D721Med (cell line): ENCODE measurements around the gene MED31.

ENCODE experiments used
- DNase-seq: peaks from one replicate; pipeline ENCODE4 v3.0.0; 2011; ENCODE audit warnings: low spot score; ENCODE audit not compliant: insufficient read length
- FAIRE-seq: peaks from 2 replicates; lab custom pipeline; 2011; peaks lifted over from hg19 to GRCh38; lab: Jason Lieb, UNC
- CTCF ChIP-seq: IDR thresholded peaks from 2 replicates; pipeline ENCODE4 v1.5.1; 2012; ENCODE audit warnings: mild to moderate bottlenecking, control low read depth; ENCODE audit not compliant: insufficient read depth; ENCODE audit errors: missing control alignments

The MED31 gene

DNA sequence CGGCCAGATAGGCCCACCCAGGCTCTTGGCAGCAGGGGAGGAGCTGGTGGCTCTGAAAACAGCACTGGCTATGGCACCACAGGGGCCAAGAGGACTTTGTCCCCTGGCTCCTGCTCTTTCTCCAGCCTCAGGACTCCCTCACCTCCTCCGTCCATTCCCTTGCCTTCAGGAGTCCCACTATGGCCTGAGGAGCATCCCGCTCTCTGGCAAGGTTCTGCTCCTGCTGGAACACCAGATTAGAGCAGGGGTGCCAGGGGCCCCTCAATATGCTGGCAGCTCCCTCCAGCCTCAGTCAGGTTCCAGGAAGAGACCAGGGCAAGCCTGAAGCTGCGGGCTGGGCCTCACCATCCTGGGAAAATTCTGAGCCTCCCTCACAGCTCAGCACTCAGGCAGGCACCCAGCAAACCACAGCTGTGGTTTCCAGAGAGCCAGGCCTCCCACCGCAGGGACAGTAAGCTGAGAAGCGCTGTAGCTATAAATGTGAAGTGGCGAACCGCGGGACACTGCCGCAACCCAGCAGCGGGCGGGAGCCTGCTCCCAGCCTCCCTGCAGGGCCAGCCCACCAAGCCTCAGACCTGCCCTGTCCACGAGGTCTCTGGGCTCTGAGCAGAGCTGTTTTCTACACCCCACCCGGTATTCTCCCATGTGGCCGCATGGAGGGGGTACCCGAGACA is 25.9 kb upstream of the MED31 start:
- DNase-seq (no peak), FAIRE-seq (no peak)
- no peak for TF ChIP-seq CTCF

- FAIRE-seq (no peak), DNase-seq (no peak)
- TF ChIP-seq CTCF: no peak
Measured at GRCh38 chr17:6676802-6677157, 25.4 kb upstream of the MED31 start.

DNA sequence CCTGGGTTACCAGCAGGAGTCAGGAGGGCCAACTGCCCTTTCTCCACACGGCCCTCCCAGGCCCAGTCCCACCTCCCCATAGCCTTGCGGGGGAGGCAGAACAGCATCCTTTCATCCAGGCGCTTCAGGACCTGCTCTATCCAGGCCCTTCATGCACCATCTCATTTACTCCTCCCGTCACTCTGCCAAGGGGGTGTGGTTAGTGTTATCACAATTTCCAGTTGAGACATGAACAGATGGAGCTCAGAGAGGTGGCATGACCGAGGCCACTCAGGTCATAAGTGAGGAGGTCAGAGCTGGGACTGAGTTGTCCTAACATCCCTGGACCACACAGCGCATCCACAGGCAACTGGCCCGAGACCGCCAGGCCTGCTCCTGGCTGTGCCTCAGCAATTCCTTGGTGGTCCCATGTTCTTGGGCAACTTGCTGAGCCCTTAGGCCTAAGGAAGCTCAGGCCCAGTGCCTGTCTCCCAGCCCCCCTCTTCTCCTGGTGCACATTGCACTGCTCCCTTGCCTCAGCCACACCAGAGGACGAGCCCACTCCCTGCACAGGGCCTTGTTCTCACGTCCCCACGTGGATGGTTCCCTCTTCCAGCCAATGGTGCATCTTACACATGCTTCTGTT is 23.9 kb upstream of the MED31 start:
- FAIRE-seq (no peak), DNase-seq (no peak)
- TF ChIP-seq CTCF: no peak

DNA sequence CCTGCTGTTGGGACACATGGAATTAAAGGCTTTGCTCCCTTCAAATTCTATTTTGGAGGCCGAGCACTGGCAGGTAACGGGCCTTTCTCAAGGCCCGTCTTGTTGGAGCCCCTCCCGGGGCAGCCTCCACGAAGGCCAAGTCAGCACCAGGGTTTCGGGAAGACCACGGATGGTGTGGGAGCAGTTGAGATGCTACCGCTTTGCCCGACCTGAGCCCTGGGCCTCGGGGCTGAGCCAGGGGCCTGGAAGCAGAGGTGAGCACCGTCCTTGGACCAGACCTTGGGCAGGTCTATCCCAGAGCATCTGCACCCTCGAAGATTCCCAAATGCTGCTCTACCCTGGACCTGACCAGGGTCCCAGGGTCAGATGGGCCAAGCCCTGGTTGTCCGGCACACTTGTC is 23.2 kb upstream of the MED31 start:
- TF ChIP-seq CTCF: no peak
- no peak for DNase-seq
- FAIRE-seq: no peak

- no peak for DNase-seq
- TF ChIP-seq CTCF: no peak
- no peak for FAIRE-seq
Measured at GRCh38 chr17:6671431-6671830, 20.0 kb upstream of the MED31 start.

GRCh38 chr17:6670999-6671398 is 19.6 kb upstream of the MED31 start:
- DNase-seq (no peak), FAIRE-seq (no peak)
- no peak for TF ChIP-seq CTCF

DNA sequence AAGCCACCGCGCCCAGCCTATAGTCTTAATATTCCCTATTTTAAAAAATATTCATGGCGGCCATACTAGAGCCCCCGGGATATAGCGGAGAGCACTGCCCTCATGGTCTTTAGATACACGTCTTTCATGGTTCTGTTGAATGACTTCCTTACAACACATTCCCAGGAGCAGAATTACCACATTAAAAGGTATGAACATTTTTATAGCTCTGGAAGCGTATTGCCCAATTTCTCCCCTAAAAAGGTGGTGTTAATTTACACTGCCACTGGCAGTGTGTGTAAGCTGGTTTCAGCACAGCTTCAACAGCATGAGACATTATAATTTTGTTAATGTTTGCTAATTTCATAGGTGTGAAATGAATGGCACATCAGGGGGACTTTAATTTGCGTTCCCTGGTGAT is 19.2 kb upstream of the MED31 start:
- FAIRE-seq (no peak), DNase-seq (no peak)
- TF ChIP-seq CTCF: no peak
